Endometrium (tissue), 2 donors: ENCODE results near the gene MCF2L.

Experiments
- FAIRE-seq: peaks from 2 replicates; lab custom pipeline; 2012; peaks lifted over from hg19 to GRCh38; lab: Jason Lieb, UNC
- donor health status: control.
- donor health status: control.

The MCF2L gene

DNA sequence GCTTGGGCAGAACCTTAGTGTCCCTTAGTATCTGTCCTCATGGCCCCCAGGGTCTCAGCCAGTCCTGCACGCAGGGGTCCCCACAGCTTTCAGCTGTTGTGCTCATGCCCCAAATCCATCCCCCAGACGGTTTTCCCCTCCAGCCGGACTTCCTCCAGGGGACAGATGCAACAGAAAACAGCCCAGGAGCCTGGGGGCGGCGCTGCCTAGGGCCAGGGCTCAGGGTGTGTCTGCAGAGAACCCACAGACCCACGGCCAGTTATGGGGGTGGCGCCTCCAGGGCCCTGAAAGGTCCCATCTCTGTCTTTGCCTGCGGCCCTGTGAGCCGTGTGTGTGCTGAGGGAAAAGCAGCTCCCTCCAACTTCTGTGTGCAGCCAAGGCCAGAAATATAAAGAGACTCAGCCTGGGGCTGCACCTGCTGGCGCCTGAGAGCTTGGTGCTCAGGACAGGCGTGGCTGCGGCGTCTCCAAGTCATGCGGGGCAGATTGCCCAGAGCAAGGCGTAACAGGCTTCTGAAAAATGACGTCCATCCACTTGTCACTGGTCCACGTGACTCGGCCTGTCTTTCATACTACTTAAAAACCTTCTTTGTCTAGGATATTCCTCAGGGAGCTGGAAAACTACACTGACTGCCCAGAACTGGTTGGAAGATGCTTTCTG is 114.5 kb downstream of the MCF2L start:
- FAIRE-seq, result no peak

DNA sequence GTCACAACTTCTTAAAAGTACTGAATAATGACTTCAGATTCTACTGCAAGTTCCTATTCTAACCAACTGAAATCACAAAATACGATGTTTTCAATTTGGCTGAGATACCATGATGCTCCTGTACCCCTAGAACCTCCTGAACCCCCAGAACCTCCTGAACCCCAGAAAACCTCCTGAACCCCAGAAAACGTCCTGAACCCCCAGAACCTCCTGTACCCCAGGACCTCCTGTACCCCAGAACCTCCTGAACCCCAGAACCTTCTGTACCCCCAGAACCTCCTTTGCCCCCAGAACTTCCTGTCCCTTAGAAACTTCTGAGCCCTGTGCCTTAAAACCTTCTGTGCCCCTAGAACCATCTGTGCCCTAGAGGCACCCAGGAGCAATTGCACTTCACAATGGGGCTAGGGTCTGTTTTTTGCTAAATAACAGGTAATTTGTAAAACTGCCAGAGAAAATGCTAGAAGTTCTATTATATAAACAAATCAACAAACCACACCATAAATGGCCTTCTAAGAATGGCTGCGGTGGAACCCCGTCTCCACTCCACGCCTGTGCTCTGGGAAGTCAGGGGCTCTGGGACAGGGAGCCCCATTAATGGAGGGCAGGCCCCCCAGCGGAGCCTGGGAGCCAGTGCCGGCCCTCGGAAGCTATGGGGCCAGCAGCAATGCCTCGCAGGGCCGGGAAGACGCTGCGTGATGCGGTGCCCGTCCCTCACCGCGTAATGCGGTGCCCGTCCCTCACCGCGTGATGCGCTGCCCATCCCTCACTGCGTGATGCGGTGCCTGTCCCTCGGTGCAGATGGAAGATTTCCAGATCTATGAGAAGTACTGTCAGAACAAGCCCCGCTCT is 115.3 kb downstream of the MCF2L start:
- FAIRE-seq, result no peak

DNA sequence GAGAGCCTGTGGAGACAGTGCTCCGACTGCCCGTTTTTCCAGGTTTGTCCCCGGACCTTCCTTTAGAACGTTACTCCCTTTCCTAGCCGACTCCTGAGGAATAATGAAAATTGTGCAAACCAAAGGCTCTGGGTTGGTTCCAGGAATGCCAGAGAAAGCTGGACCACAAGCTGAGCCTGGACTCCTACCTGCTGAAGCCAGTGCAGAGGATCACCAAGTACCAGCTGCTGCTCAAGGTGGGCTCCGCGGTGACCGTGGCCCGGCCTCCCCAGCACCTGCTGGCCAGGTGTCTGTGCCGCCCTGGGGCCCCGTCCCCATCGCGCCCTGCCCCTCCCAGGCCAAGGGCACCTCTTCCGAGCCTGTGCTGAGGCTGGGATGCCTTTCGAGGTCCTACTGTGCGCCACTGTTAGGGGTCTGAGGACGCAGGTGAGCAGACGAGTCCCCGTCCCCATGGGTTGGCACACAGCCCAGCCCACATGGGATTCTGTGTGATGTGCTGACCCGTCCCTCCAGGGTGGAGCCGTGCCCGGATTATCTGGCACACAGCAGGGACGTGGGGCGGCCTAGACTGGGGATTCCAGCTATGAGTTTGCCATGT is 116.0 kb downstream of the MCF2L start:
- no peak for FAIRE-seq

DNA sequence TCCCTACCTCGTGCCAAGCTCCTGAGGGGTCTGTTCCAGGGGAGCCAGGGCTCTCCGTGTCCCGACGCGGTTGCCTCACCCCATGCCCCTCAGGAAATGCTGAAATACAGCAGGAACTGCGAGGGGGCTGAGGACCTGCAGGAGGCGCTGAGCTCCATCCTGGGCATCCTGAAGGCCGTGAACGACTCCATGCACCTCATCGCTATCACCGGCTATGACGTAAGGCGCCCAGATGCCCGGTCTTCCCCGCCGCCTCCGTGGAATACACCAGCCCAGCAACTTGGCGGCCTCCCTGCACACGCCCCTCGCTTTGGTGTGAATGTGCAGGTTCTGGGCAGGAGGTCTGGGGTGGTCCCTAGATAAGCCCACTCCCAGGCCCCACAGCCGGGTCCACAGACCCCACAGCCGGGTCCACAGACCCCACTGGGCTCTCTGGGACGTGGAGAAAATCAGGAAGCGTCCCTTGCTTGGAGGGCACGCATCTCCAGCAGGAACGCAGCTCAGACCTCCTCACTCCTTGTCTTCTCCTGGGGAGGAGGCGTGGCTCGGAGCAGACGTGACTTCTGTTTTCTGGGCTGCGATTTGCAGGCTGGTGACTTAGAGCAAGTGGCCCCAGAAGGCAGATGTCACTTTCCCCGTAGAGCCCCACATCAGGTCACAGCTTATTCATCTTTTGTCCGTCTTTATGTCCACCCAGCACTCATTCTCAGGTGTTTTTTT is 117.2 kb downstream of the MCF2L start:
- no peak for FAIRE-seq

DNA sequence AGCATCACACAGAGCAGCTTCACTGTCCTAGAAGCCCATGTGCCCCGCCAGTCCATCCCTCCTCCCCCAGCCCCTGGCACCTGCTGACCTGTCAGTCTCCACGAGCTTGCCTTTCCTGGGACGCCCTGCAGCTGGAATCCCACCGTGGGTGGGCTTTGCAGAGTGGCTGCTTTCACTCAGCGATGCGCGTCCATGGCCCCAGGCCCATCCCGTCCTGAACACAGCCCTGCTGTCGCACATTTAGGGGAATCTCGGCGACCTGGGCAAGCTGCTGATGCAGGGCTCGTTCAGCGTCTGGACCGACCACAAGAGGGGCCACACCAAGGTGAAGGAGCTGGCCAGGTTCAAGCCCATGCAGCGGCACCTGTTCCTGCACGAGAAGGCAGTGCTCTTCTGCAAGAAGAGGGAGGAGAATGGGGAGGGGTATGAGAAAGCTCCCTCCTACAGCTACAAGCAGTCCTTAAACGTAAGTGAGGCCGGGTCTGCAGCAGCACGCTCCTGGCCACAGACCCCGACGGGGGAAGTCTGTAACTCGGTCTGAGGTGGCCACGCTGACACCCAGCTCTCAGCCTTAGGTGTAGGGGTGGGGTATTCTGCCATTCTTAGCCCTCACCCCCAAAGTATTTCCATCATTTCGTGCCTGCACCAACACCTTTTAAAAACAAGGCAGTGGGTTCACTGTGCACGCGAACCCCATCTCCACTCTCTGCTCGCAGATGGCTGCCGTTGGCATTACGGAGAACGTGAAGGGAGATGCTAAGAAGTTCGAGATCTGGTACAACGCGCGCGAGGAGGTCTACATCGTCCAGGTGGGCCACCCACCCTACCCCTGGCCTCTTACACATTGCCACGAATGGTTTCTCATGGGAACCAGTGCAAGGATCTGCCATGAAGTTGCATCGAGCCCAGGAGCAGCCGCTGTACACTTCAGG is 118.2 kb downstream of the MCF2L start:
- no peak for FAIRE-seq

DNA sequence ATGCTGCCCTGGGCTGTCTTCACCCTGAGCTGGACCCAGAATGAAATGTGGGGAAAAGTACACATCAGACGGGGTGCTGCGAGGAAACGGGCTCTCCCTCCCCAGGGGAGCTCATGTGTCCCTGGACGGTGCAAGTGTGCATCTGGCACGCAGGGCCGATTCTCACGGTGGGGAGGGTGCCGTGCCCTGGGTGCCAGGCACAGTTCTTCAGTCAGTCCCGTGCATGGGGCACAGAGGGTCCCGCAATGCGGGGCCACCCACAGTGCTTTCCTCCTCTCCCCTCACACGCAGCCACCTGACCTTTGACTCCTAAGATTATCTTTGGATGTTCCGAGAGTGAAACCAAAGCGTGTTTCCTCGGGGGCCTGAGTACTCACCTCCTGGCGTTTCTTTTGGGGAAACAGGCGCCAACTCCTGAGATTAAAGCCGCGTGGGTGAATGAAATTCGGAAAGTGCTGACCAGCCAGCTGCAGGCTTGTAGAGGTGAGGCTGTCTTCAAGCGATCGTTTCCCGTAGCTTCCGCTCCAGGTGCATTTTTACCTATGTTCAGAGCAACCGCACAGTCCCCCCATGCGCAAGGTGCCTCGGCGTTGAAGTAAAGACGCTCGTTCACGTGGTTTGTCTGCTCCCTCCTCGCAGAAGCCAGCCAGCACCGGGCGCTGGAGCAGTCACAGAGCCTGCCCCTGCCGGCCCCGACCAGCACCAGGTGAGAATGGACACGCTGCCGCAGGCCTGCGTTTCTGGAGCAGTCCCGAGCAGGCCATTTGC is 119.1 kb downstream of the MCF2L start:
- no peak for FAIRE-seq

DNA sequence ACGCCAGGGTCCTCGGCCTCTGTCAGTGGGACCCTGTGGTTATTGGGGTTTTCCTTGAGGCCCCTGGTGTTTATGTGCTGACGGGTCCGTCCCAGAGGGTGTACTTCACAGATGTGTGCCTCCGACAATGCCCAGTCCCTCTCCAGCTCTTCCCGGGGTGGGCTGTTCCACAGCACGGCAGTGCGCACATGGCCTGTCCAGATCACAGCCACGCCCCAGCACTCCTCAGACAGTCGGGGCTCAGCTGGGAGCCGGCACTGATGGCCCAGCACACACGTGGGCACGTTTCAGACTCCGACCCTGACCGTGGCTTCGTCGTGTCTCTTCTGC is 119.6 kb downstream of the MCF2L start:
- FAIRE-seq, result no peak

DNA sequence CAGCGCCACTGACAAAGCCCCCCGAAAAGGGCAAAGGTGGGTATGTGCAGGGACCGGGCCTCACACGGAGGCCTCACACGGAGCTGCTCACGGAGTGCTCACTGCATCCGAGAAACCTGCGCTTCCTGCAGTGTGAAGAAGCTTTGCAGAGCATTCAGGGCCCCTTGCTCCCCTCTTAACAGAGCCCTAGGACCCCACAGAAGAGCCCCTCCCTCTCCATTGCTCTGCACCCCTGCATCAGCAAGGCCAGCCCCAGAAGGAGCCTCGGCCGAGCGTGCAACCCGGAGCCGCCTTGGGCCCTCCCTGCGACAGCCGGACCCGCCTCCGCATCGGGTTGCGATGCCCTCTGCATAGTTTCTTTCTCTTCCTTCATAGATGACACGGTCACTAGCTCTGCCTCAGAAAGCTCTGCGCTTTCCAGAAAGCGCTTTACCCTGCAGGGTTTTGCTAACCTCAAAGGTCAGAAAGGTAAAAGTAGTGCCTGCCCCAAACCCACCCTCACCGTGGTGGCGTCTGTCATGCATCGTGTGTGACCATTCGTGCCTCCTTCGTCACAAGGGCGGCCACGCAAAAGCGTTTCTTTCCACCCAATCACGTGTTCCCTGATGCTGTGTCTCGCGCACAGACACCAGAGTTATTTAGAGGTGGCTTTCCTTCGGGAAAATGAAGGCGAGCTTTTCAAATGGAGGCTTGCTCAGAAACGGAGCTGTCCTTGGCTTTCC is 120.8 kb downstream of the MCF2L start:
- no peak for FAIRE-seq

DNA sequence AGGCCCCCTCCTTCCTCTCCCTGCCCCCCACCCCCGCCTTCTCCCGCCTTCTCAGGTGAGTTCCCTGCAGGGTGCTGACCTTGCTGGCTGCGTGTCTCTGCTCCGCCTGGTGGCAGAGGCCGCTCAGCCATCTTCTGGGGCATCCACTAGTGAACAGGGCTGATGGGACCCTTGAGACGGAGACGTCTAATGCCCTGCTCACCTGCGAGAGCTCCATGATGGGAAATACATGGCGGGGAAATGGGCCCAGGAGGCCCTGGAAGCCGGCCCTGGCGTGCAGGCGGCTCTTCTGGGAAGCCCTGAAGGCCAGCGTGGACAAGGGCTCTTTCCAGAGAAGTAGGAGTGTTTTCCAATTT is 121.4 kb downstream of the MCF2L start:
- no peak for FAIRE-seq

DNA sequence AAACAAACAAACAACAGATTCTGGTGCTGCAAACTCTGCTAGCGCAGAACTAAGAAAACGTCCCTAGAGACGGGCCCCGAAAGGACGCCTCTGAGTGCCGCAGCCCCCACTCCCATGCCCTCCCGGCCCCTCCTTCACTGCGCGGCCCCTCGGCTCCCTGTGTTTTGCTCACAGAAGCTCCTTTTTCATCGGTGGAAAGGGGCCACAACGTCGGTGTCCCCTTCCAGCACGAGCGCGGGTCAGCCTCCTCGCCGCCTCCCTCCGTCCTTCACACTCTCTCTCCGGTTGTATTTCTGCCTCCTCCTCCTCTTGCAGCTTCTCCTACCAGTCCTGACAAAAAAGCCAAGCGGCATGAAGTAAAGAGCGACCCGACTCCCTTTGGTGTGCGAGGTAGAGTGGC is 121.8 kb downstream of the MCF2L start:
- no peak for FAIRE-seq

DNA sequence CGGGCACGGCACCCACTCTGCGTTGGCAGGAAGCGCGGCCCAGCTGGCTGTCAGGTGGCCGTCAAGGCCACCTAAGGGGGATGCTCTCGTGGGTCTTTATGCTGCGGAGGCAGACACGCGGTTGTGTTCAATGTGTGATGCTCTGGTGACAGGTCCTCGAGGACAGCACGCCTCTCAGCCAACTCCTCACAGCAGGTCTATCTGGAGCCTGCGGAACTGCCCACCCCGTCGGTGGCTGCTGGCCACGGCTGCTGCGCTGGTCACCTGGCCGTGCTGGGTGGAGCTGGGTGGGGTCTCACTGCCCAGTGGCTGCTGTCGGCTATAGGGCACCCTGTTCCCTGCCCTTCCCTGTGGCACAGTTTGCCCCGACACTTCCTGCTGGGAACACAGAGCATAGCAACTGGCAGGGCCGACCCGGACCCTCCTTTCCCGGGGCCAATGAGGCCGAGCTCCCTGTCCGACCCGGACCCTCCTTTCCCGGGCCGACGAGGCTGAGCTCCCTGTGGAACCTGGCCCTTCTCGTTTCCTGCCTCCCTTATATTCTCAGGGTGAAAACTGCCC is 122.3 kb downstream of the MCF2L start:
- no peak for FAIRE-seq

DNA sequence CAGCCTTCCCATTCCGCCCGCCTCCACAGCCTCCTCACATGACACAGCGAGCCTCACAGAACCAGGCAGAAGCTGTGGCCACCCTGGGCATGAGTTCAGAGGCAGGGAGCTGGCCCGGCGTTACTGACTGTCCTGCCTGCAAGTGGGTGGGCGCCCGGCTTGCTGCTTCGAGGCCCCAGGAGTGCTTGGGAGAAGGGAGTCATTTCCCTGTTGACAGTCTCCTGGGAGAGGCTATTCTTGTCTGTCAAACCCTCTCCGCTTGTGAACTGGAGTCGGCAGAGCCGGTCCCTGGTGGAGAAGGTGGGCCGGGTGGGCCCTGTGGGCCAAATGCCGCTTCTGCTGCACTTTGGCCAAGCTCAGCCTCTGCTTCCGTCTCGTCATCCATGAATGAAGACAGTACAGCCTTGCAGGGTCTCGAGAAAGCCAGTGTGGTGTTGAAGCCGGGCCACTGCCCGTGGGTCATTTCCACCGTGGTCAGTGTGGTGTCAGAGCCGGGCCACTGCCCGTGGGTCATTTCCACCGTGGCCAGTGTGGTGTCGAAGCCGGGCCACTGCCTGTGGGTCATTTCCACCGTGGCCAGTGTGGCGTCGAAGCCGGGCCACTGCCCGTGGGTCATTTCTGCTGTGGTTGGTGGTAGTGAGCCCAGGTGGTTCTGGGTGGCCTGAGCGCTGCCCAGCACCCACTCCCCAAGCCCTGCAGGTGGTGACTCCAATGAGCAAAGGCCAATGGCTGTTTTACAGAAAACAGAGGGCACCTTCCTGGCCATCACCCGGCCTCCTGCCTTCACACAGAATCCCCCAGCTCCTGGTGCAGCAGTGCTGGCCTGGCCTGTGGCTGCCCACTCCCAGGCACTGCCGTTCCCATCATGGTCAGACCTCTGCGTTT is 123.1 kb downstream of the MCF2L start:
- FAIRE-seq, result no peak

DNA sequence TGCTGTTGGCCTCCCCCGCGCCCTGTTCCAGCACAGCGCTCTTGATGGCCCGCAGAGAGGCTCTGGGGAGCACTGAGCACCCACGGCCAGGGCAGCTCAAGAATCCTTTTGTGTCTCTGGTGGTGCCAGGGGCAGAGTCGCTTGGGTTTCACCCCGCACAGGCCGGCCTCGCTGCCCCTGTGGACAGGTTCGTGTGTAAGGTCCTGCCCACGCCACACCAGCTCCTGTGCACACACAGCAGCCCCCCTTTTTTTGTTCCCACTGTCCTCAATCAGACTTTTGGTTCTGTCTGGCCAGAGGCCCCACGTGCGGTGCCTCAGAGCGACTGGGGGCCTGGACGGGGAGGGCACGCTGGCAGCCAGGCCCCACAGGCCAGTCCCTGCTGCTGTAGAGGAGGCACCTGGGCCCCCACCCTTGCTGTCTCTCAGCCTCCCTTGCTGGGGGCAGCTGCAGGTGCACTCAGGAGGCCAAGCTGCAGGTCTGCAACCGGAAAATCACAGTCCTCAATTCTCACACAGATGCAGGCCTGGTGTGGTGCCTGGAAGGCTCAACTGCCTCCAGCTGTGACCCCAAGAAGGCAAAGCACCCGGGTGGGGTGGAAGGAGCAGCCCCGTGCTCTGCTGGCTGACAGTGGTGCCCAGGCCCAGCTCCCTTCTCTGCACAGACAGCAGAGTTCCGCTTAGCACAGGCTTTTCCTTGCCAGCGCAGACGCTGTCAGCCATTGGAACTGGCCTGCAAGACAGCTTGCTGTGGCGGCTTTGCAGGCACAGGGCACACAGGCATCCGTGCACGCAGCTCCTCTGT is 124.0 kb downstream of the MCF2L start:
- no peak for FAIRE-seq

DNA sequence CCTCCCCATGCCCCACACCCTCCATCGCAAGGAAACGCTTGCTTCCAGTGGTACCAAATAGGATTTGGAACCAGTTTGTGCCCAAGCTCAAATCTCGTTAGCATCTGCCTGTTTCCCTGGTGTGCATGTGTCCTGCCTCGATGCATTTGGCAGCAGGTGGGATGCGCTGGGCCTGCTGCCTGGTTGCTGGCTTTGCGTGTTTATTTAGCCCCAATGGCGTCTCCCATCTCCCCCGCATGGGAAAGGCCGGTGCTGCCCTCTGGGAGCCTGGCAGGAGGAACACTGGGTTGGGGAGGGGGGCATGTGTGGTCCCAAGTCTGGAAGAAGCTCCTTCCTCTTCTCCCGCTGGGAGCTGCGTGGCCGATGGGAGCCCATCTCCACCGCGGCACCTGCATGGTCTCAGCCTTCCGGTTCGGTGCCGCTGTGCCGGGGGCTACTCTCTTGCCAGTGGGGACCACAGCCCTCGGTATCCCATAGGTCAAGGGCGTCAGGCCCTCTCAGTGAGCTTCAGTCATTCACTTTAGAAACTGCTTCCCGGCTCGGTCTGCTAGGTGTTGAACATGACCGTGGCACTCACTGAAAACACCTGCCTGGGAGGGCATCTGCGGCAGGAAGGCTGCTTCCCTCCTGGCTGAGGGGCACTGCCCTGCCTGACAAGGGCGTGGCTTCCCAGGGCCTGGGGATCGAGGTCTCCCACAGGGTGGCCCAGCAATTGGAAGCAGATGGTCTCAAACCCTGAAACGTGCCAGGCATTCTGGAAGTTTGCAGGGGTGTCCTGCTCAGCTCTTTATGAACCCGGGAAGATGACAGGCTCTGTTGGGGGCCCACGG is 124.8 kb downstream of the MCF2L start:
- no peak for FAIRE-seq

DNA sequence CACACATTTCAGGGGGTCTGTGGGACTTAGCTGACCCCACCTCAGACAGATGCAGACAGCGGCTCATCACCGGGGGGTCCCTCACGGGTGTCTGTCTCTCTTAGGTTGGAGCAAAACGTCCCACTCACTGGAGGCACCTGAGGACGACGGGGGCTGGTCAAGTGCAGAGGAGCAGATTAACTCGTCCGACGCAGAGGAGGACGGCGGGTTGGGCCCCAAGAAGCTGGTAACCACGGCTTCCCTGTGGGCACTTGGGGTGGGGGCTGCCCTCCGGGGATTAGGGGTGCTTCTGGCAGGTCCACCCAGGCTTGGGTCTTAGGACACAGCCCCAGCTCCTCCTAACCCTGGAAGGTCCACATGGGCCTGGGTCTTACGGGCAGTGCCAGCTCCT is 125.4 kb downstream of the MCF2L start:
- no peak for FAIRE-seq

DNA sequence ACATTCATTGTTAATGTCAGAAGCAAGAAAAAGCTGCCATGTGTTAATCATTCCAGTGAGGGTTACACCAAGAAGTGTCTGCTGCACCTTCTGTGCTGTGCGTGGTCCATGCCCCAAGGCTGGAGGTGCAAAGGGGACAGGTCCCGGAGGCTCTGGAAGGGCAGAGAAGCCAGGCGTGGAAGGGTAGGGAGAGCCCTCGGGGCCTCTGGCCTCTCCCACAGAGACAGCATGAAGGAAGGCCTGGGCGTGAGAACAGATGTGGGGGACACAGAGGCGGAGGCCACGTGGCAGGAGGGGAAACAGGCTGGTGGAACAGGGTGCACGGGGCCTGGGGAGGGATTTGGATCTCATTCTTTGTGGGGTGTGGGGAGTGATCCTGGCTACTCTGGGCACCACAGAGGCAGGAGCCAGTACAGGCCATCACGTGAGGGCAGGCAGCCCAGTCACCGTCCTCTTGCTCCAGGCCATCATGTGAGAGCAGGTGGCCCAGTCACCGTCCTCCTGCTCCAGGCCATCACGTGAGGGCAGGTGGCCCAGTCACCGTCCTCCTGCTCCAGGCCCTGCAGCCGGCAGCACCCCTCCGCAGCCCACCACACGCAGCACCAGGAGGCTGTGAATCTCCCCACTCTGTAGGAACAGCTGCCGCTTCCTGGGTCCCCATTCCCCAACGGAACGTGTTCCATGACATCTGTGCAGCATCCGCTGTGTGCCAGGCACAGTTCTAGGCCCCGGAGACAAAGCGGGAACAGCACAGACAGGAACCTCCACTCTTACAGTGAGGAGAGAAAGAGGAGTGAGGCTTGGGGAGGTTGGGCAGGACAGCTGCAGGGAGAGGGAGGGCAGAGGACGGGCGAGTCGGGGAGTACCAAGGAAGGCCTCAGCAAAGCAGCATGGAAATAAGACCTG is 126.4 kb downstream of the MCF2L start:
- no peak for FAIRE-seq
